HG03039 (cell line): ENCODE data around the gene SLC7A6.

Experiments
- ATAC-seq: cut with Tn5 transposase; IDR thresholded peaks from one replicate; pipeline ENCODE4 v1.9.1; 2021; ENCODE audit warnings: mild to moderate bottlenecking, moderate library complexity; ENCODE audit not compliant: unreplicated experiment

The SLC7A6 gene

GRCh38 chr16:68253721-68254120, 10.6 kb upstream of the SLC7A6 start:
- no peak for ATAC-seq

GRCh38 chr16:68255712-68256111, 8.6 kb upstream of the SLC7A6 start:
- no peak for ATAC-seq

- no peak for ATAC-seq
Measured at GRCh38 chr16:68257251-68257905, 6.9 kb upstream of the SLC7A6 start.

- no peak for ATAC-seq
Measured at GRCh38 chr16:68257906-68258800, 6.2 kb upstream of the SLC7A6 start.

- no peak for ATAC-seq
Measured at GRCh38 chr16:68259007-68259825, 5.1 kb upstream of the SLC7A6 start.

- no peak for ATAC-seq
Measured at GRCh38 chr16:68263559-68264127, 683 bp upstream of the SLC7A6 start.

- no peak for ATAC-seq
Measured at GRCh38 chr16:68265078-68265920, 973 bp downstream of the SLC7A6 start.

GRCh38 chr16:68267612-68268405, 3.5 kb downstream of the SLC7A6 start:
- ATAC-seq = no peak

GRCh38 chr16:68269793-68270192, 5.5 kb downstream of the SLC7A6 start:
- no peak for ATAC-seq

GRCh38 chr16:68270353-68270752, 6.0 kb downstream of the SLC7A6 start:
- no peak for ATAC-seq

- ATAC-seq = no peak
Measured at GRCh38 chr16:68272507-68273209, 8.3 kb downstream of the SLC7A6 start.

- ATAC-seq = no peak
Measured at GRCh38 chr16:68273459-68273858, 9.1 kb downstream of the SLC7A6 start.

GRCh38 chr16:68273896-68274295, 9.6 kb downstream of the SLC7A6 start:
- ATAC-seq = no peak

- ATAC-seq = no peak
Measured at GRCh38 chr16:68274441-68274840, 10.1 kb downstream of the SLC7A6 start.

GRCh38 chr16:68275611-68276191, 11.4 kb downstream of the SLC7A6 start:
- peak; percentile 63 for ATAC-seq

- no peak for ATAC-seq
Measured at GRCh38 chr16:68276223-68276622, 11.9 kb downstream of the SLC7A6 start.

GRCh38 chr16:68279726-68280558, 15.6 kb downstream of the SLC7A6 start:
- no peak for ATAC-seq
